Tibial artery (tissue), 4 donors: ENCODE data around the gene KCNMA1.

Experiments used
- DNase-seq, 2 donors: peaks; one replicate each; pipeline ENCODE4 v3.0.0-alpha.2; 2019
- H3K27ac ChIP-seq, 2 donors: fragments of 200-600 bp; sonication (generic) in 1 of 2; 1 replicate in 1 of 2; 2 replicates in 1 of 2; pipeline ENCODE4 v1.5.1; 2018 to 2019; ENCODE audit warnings: mild to moderate bottlenecking in 1 of 2
- H3K27me3 ChIP-seq, 2 donors: fragments of 200-600 bp; sonication (generic) in 1 of 2; one replicate each; pipeline versions ENCODE4 v1.5.1 to v1.6.0; 2016 to 2019
- H3K36me3 ChIP-seq, 3 donors: fragments of 200-600 bp; sonication (generic) in 2 of 3; one replicate each; pipeline ENCODE4 v1.5.1; 2016 to 2019; ENCODE audit warnings: mild to moderate bottlenecking in 2 of 3
- H3K4me1 ChIP-seq, 4 donors: fragments of 200-600 bp; sonication (generic) in 2 of 4; 1 replicate in 3 of 4; 2 replicates in 1 of 4; pipeline ENCODE4 v1.5.1; 2016 to 2019
- H3K4me3 ChIP-seq, 2 donors: fragments of 200-600 bp; sonication (generic) in 1 of 2; 1 replicate in 1 of 2; 2 replicates in 1 of 2; pipeline ENCODE4 v1.5.1; 2018 to 2019; ENCODE audit warnings: mild to moderate bottlenecking in 2 of 2
- H3K9me3 ChIP-seq, 3 donors: fragments of 200-600 bp; sonication (generic) in 1 of 3; one replicate each; pipeline ENCODE4 v1.5.1; 2016 to 2019
- intact Hi-C: fragments of 100-400 bp; cut with DNase I; formaldehyde crosslinking; loops from one replicate; pipeline ENCODE4 v1.15.0; 2023; ENCODE audit warnings: low total_unique reads
- TF ChIP-seq, protein P1 (sequence below), 2 experiments: fragments of 200-600 bp in 1 of 2; fragments of 450-650 bp in 1 of 2; IDR thresholded peaks; one replicate each; pipeline ENCODE4 v1.5.1; 2017 to 2019; ENCODE audit warnings: antibody characterized with exemption in 2 of 2, mild to moderate bottlenecking in 1 of 2, moderate library complexity in 1 of 2

Gene KCNMA1

DNA sequence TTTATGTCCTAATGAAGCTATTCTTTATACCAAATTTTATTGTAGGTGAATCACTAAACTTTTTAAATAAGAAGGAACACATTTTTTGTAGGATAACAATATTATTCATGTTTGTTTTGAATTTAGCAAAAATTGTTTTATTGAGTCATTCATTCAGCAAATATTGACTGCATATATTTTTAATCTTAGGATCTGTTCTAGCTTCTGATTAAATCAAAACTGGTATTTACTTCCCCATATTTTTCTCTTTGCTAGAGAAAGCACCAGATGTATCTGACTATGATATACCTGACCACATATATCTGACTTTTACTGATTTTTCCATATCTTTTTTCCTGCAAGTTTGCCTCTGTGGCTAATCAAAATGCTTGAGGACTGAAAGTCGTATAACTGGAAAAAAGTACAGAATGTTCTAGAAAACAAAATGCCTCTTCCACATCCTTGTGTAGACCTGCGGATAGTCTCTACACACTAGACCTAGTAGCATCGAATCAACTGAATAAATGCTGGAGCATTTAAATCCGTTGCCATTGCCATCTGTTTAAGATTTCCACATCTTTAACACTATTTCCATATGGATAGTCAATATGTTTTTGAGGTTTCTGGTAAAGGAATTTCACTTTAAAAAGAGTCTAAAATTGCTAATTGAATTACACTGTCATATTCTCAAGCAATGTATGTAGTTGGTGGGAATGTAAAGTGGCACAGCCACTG, 594.7 kb downstream of the KCNMA1 start:
- Histone ChIP-seq H3K9me3 (no peaks in the 10 kb centered on the region), H3K27ac (no peak overlapping the region), H3K27me3 (no peaks in the 10 kb centered on the region), H3K36me3 (peaks cover 8 to 16% (median 9%) of the 10 kb centered on the region in 3 donors), H3K4me3 (no peak overlapping the region), H3K4me1 (peaks cover 0 to 13% (median 7%) of the 10 kb centered on the region in 4 donors)
- TF ChIP-seq, protein P1, sequence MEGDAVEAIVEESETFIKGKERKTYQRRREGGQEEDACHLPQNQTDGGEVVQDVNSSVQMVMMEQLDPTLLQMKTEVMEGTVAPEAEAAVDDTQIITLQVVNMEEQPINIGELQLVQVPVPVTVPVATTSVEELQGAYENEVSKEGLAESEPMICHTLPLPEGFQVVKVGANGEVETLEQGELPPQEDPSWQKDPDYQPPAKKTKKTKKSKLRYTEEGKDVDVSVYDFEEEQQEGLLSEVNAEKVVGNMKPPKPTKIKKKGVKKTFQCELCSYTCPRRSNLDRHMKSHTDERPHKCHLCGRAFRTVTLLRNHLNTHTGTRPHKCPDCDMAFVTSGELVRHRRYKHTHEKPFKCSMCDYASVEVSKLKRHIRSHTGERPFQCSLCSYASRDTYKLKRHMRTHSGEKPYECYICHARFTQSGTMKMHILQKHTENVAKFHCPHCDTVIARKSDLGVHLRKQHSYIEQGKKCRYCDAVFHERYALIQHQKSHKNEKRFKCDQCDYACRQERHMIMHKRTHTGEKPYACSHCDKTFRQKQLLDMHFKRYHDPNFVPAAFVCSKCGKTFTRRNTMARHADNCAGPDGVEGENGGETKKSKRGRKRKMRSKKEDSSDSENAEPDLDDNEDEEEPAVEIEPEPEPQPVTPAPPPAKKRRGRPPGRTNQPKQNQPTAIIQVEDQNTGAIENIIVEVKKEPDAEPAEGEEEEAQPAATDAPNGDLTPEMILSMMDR (IDR thresholded peaks at IDR 0.05) = no peak
- intact Hi-C loops = no loop called here
- no peak for DNase-seq

DNA sequence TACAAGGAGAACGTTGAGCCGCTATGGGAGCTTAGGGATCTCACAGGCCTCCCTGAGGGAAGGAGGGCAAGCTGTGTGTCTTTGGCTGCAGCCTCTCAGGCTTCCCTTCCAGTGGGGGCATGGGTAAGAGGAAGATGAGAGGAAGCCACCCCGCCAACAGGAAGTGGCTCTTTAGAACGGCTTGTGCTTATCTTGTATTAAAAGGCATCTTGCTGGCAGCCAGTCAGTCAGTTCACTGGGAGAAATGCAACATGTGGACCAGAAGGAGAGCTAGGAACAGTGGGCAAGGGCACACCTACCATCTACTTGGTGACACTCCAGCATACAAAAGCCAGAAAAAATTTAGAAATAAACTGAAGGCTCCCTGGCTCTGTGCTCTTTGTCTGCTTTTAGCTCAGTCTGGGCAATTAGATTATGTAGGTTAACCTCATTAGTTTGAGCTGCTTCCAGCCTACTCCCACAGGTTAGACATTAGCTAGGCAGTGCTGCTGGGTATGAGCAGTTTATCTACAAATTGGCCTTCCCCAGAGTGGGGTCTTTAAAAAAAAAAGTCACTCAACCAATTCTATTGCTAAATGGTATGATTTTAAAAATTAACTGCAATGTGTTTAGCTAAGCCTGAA, 595.9 kb downstream of the KCNMA1 start:
- H3K27ac ChIP-seq = no peak overlapping the region
- H3K4me3 ChIP-seq = no peak overlapping the region
- intact Hi-C loops = no loop called here
- TF ChIP-seq, protein P1 (IDR thresholded peaks at IDR 0.05) = no peak
- no peaks in the 10 kb centered on the region for H3K9me3 ChIP-seq
- peaks cover 8 to 16% (median 10%) of the 10 kb centered on the region in 3 donors for H3K36me3 ChIP-seq
- no peaks in the 10 kb centered on the region for H3K27me3 ChIP-seq
- H3K4me1 ChIP-seq = peaks cover 0 to 14% (median 7%) of the 10 kb centered on the region in 4 donors
- DNase-seq = peak in 1 of 2 donors; percentile 28

DNA sequence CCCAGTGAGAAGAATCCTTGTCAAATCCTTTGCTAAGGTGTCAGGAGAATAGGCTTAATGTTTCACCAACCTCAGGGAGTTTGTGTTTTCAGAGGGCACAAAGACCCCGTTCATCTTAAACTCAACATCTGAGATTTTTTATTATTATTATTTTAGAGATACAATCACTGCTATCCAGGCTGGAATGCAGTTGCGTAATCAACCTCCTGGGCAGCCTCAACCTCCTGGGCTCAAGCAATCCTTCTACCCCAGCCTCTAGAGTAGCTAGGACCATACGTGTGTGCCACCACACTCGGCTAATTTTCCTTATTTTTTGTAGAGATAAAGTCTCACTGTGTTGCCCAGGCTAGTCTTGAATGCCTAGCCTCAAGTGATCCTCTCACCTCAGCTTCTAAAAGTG, 599.2 kb downstream of the KCNMA1 start:
- no peak for DNase-seq
- intact Hi-C loops = no loop called here

DNA sequence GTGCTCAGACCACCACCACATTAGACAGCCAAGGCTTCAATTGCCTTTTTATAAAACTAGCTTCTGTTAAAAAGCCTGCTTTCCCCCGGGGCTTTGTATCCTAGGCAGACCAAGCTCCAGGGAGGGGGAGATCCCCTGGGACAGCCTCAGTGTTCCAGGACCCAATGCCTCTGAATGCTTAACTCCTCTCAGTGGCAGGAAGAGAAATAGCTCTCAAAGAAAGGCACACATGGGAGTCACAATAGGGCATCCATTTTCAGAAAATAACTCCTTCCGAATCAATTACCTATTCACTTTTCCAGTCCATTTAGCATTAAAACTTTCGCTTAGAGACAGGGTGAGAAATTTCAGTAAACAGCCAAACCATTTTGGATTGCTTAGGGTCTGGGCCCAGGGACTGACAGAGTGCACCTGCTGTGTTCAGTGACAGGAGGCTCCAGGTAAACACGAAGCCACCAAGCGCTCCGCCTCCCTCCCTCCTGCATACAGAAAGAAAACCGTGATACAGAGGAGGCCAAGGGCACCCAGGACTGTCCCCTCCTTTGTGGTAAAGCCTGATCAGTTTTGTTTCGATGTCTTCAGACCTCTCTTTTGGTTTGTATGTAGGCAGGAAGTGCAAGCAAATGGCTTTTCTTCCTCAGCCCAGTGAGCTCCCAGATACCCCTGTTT, 599.7 kb downstream of the KCNMA1 start:
- H3K4me1 ChIP-seq = peaks cover 0 to 14% (median 9%) of the 10 kb centered on the region in 4 donors
- DNase-seq = no peak
- H3K36me3 ChIP-seq = peaks cover 8 to 16% (median 10%) of the 10 kb centered on the region in 3 donors
- TF ChIP-seq, protein P1 (IDR thresholded peaks at IDR 0.05) = no peak
- no peak overlapping the region for H3K4me3 ChIP-seq
- no peaks in the 10 kb centered on the region for H3K9me3 ChIP-seq
- H3K27ac ChIP-seq = peak overlapping the region in 1 of 2 donors; percentile 18
- H3K27me3 ChIP-seq = no peaks in the 10 kb centered on the region
- intact Hi-C loops = no loop called here

More for the DNA sequence above, 599.2 kb downstream of the KCNMA1 start:
- TF ChIP-seq, protein P1 (IDR thresholded peaks at IDR 0.05) = no peak
- no peak overlapping the region for H3K27ac ChIP-seq
- H3K36me3 ChIP-seq = peaks cover 8 to 16% (median 10%) of the 10 kb centered on the region in 3 donors
- no peak overlapping the region for H3K4me3 ChIP-seq
- no peaks in the 10 kb centered on the region for H3K9me3 ChIP-seq
- H3K27me3 ChIP-seq = no peaks in the 10 kb centered on the region
- H3K4me1 ChIP-seq = peaks cover 0 to 14% (median 9%) of the 10 kb centered on the region in 4 donors

DNA sequence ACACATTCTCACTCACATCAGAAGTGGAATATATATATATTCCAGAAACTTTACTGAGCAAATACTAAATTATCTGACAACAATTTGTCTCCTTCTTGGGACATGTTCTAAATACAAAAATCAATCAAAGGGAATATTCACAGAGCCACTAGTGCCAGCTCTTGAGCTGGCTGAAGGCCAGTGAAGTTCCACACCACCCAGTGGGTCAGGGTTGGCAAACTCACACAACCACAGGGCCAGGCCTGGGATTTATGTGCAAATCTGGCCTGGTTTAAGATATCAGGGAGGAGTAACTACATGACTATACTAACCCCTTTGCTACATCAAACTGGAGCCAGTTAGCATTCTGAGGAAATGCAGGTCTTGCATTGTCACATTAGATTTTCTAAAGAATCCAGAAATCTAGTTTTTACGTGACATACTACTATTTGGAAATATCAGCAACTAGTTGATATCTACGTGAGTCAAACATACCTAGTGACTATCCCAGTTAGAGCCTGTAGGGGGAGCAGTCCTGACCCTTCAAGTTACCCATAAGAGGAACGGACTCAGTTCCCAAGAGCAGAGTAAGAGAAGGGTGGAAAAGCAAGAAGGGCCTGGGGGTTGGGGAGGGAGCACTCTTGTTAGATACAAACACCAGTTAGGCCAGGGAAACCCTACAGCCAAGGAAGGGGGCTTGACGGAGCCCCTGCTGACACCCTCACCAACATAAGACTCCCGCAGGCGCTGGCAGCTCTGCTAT, 600.4 kb downstream of the KCNMA1 start:
- peaks cover 0 to 14% (median 9%) of the 10 kb centered on the region in 4 donors for H3K4me1 ChIP-seq
- intact Hi-C loops = no loop called here
- no peak for DNase-seq
- H3K27me3 ChIP-seq = no peaks in the 10 kb centered on the region
- peak overlapping the region in 1 of 2 donors; percentile 18 for H3K27ac ChIP-seq
- H3K9me3 ChIP-seq = no peaks in the 10 kb centered on the region
- TF ChIP-seq, protein P1 (IDR thresholded peaks at IDR 0.05) = peak in 1 of 2 experiments; percentile 28
- no peak overlapping the region for H3K4me3 ChIP-seq
- peaks cover 8 to 16% (median 10%) of the 10 kb centered on the region in 3 donors for H3K36me3 ChIP-seq
